GM12864 (cell line): ENCODE measurements around the gene NFATC2.

Experiments used
- DNase-seq: peaks from one replicate; pipeline ENCODE4 v3.0.0-alpha.2; 2011; ENCODE audit warnings: low read depth
- H3K4me3 ChIP-seq: 2 replicates; pipeline ENCODE4 v1.5.1; 2011; ENCODE audit warnings: mild to moderate bottlenecking, low read depth, low read length, control low read depth
- CTCF ChIP-seq: IDR thresholded peaks from 2 replicates; pipeline ENCODE4 v1.5.1; 2011; ENCODE audit warnings: low read depth, mild to moderate bottlenecking, moderate library complexity, low read length, control low read depth, inconsistent platforms; ENCODE audit errors: missing control alignments

The NFATC2 gene

GRCh38 chr20:51549474-51549873, 7.0 kb upstream of the NFATC2 start:
- no peak for TF ChIP-seq CTCF
- DNase-seq = no peak

GRCh38 chr20:51547951-51548350, 5.4 kb upstream of the NFATC2 start:
- DNase-seq = no peak
- no peak for TF ChIP-seq CTCF
- H3K4me3 ChIP-seq = no peak overlapping the region

More at GRCh38 chr20:51549474-51549873, 7.0 kb upstream of the NFATC2 start:
- H3K4me3 ChIP-seq = no peak overlapping the region

- no peak overlapping the region for H3K4me3 ChIP-seq
- no peak for DNase-seq
- TF ChIP-seq CTCF = no peak
These were observed 3.0 kb upstream of the NFATC2 start for GRCh38 chr20:51545515-51545914.

GRCh38 chr20:51543422-51543788, 886 bp upstream of the NFATC2 start:
- no peak overlapping the region for H3K4me3 ChIP-seq

GRCh38 chr20:51542033-51542570, 417 bp downstream of the NFATC2 start:
- TF ChIP-seq CTCF = peak; percentile 59
- peak overlapping the region; percentile 86 for H3K4me3 ChIP-seq
- DNase-seq = no peak

More at GRCh38 chr20:51543422-51543788, 886 bp upstream of the NFATC2 start:
- TF ChIP-seq CTCF = no peak
- no peak for DNase-seq

- TF ChIP-seq CTCF = no peak
- DNase-seq = no peak
- peak overlapping the region; percentile 86 for H3K4me3 ChIP-seq
These were observed 1.1 kb downstream of the NFATC2 start for GRCh38 chr20:51541189-51542032.
